Gastroesophageal sphincter (tissue), 3 donors: ENCODE data around the gene PYGB.

ENCODE experiments used
- CTCF ChIP-seq, 4 experiments: fragments of 200-600 bp in 2 of 4; fragments of 450-650 bp in 2 of 4; sonication (generic) in 1 of 4; IDR thresholded peaks; one replicate each; pipeline ENCODE4 v1.5.1; 2017 to 2019; ENCODE audit warnings: antibody characterized with exemption in 4 of 4, mild to moderate bottlenecking in 2 of 4, moderate library complexity in 2 of 4
- EP300 ChIP-seq: sonication (generic); formaldehyde crosslinking; IDR thresholded peaks from one replicate; pipeline ENCODE4 v1.6.1; 2017; ENCODE audit warnings: antibody characterized with exemption, mild to moderate bottlenecking

DNA sequence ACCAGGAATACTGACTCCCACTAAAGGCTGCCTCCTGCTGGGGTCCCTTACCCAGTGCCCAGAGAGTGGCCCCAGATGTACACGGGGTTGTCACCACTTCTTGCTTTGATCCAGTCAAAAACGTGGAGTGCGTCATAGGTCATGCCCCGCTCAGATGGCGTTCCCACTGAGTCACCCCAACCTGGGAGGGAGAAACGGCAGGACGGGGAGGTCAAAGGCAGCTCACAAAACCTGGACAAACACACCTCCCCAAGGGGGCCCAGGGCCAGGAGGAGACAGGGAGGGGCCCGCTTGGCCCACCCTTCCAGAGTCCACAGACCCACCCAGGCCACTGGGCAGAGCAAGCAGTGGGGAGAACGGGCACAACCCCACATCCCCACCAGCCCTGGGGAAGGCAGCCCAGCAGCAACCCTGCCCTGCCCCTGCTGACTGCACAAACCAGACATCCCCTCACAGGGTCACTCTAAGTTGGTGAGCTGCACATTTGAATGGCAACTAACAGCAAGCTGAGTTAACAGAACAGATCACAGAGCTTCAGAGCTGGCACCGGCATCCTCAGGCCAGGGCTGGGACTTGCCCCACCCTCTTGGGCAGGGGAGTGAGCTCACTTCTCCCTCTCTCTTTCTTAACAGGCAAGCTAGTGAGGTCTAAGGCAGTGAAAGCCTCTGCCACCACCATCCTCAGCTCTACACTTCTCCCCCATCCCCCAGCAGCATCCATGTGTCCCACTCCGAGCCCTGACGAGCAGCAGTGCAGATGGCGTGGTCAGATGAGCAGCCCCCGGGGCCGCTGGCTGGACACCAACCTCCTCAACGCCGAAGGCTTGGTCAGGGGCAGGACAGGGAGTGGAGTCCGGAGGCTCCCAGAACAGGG lies 61.7 kb downstream of the PYGB start:
- TF ChIP-seq EP300, result no peak
- TF ChIP-seq CTCF (IDR thresholded peaks at IDR 0.05), result no peak
